Stimulated activated CD4-positive, alpha-beta T cell treated with anti-CD3 and anti-CD28 coated beads, Interleukin-2, amount 100 ng/mL, for 4 hours (primary cell): ENCODE measurements around the gene VCAN.

Experiments
- DNase-seq: peaks from one replicate; pipeline ENCODE4 v3.0.0-alpha.2; 2020; ENCODE audit warnings: low read depth

The VCAN gene

DNA sequence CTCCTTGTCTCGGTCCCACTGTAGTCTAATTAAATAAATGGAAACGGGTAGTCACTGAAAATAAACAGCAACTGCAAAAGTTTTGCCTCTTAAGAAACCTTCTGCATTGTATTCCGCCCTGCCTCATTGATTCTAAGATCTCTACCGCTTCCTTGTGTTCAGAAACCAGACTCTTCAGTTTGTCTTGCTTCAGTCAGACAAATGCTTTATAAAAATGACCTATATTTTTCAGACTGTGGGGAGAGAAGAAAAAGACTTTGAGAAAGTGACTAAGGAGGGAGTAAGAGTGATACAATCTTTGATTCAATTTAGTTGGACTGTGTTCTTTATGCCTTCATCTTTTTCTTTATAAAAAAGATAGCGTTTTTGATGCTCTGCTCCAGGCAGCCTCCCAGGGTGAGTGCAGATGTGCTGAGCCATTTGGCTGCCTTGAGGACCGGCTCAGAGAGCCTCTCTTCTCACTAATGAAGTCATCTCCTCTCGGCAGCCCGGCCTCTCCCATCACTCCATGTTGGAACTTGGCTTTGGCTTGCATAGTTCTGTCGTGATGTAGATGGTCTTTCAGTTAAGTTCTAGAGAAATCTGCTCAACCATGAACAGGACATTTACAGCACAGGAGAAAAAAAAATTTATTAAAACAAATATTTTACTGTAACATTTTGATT, 4.0 kb upstream of the VCAN start:
- no peak for DNase-seq

DNA sequence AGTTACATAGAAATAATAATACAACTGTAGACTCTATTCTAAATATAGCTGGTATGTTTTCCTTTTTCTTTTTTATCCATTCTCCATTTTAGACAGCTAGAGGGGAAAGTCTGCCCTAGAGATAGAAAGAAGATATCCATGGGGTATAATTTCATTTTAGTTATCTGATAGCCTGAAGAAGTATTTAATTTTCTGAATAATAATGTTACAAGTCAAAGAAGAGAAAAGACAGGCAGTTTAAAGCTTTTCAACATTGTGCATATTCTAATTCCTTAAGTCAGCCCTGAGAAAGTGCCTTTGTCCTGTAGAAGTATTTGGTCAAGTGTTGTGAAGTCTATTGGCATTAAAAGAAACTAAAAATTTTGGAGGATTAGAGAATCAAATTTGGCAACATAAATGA, 2.5 kb upstream of the VCAN start:
- DNase-seq, result no peak

DNA sequence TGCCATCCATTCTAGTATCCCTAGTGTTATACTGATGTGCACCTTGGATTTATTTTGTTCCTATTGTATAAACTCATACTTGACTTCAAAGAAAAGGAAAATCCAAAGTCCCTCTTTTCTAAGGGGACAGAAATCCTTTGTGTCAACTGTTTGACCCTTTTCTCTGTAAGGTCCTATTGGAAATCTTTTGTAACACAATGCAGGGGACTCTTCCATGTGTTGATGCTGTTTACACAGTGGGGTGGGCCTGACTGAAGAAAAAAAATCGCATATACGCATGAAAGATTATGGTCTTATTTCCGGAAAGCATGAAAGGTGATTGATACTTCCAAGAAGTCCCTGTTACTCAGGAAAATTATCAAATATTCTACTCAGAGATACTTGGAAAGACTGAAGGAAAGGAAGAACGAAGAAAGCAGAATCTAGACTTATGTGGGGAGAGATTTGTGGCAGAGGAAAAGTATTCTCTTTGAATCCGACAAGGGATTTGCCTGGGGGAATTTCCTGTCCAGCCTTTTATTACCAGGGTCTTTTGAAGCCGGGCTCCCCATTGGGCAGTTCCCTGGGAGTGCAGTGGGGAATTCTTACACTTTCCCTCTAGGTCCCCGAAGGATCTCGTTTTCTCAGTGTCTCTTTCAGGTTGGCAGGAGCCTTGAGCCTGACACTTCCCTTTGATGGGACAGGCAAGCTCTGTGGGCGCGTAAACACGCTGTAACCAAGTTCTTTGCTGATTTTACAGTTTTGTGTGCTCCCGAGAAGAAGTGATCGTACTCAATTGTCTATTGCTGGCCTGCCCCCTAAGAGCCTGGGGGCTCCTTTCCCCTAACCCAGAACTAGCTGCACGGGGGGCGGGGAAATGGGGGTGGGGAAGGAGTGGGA, 779 bp upstream of the VCAN start:
- no peak for DNase-seq

DNA sequence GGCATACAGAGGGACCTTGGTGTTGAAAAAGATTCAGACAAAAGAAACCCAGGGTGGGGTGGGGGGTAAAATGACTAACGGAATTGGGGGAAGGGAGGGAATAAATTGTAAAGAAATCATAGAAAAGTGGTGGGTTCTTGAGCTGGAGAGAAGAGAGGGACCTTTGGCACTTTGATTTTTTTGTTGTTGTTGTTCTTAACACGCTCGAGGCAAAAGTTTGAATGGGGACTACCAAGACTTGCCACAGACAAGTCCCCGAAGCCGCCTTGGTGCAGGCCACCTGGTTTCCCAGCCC, 616 bp downstream of the VCAN start:
- no peak for DNase-seq

DNA sequence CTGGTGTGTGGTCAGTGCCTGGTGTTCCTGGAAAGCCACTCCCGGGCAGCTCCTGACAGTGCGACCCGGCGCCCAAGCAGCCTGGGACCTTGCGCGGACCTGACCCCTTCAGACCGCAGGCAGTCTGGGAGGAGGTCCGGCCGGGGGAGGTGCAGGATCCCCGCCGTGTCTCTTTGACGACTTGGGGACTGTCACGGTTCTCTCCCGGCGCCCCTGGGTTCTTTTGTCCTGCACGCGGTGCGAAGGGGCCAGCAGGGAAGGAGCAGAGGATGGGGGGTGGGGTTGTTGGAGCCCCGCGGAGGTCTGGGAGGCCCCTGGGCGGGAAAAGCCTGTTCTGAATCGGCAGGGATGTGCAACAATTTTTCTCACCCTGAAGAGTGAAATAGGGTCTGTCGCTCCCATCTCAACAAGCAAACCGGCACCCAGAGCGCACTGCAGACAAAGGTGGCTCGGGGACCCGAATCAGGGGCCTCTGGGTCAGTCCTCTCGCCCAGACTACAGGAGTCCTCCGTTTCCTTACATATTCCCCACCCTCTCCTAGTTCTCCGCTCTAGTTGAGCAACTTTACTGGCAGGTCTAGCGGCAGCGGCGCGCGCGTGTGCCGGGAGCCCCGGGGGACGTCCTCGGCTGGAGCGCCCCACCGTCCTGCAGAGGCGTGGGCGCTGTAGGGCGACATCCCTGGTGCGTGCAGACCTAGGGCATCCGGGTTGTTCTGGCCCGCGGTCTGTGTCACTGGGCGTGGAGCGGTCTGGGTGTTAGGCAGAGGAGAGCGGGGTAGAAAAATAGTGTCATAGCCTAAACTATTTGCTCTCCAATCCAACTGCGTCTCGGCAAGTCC, 1.2 kb downstream of the VCAN start:
- no peak for DNase-seq

DNA sequence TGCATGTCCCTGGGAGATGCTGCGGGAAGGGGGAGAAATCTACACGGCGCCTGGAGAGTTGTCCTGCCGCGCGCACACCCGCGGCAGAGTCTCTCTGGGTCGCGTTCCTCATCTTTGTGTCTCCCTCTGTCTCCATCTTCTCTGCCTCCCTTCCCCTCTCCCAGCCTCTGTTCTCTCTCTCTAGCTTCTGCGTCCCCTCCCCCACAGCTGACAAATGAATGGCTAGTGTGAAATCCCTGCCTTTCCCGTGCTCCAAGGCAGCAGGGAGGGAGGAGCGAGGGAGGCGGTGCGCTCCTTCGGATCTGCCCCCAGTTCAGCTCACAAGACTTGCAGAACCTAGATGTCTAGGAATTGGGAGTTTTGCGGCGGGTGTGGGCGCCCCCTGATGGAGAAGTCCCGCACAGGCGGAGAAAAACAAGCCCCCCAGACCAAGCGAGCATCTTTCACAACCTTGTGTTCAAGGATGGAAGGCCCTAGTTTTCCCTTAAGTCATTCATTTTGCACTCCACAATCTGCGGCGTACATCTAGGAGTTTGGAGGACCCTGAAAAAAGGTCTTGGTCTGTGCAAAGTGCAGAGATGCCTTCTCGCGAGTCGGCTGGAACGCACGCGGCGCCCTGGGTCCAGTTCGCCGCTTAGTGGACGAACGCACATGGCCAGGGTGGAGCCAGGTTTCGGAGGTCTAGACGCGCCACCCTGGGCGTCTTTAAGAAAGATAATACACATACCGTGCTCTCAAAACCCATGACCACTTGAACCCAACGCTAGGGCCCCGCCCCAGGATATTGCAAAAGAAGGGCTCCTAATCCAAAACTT, 2.0 kb downstream of the VCAN start:
- peak; percentile 13 for DNase-seq

DNA sequence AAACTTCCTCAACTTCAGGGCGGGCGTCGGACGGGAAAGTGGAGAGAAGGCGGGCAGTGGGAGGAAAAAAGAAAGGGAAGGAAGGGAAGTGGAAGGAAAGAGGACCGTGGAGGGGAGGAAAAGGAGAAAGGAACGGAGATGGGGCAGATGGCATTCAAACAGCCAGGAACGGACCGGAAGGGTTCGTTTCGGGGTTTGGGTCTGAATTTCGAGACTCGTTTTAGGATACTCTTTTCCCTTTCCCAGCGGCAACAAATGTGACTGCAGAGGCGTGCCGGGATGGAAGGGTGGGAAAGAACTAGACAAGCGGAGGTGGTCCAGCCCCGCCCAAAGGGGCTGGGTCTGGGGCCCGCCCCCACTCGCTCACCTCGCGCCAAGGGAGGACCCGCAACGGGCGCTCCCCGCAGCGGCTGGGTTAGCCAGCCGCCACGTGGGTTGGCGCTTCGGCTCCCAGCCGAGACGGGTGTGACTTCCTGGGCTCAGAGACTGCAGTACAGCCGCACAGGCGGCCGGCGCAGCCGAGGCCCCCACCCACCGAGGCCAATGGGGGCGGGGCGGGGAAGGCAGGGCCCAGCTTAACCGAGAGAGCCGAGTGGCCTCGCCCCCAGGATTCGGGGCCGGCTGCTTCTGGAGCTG, 2.7 kb downstream of the VCAN start:
- no peak for DNase-seq

DNA sequence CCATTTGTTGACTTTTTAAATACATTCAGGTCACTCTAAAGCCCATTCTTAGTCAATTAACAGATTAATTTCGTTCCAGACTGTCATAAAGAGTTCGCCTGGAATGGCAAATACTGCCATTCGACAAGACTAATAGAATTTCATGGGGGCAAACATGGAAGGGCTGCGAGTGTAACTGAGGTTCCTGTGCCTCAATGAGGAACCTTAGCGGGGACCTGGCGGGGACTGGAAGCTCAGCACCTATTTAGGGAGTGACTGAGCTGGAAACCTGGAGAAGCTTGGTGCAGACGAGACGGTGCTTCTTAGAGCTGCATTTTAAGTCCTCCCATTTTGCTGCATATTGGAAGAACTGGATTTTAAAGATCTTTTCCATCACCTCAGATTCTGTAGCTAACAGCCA, 3.4 kb downstream of the VCAN start:
- no peak for DNase-seq

DNA sequence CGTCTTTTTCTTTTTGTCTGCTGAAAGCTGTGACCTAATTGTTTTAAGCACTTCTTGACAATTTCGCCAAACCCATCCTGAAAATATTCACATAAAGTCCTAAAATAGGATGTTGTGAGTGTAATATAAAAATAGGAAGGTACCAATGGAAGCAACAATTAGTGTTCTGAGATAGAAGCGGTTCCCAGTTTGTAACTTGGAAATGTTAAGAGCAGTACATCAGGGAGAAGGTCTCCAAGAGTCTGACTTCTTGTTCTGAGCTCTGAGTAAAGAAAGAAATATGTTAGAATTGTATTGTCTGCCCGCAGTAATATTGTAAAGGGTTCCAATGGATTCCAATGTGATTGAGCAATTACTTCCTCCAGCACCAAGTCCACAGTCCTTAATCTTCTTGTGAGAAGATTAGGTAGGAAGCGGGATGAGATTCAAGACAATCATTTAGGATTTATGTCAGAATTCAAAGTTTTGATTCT, 3.9 kb downstream of the VCAN start:
- no peak for DNase-seq

DNA sequence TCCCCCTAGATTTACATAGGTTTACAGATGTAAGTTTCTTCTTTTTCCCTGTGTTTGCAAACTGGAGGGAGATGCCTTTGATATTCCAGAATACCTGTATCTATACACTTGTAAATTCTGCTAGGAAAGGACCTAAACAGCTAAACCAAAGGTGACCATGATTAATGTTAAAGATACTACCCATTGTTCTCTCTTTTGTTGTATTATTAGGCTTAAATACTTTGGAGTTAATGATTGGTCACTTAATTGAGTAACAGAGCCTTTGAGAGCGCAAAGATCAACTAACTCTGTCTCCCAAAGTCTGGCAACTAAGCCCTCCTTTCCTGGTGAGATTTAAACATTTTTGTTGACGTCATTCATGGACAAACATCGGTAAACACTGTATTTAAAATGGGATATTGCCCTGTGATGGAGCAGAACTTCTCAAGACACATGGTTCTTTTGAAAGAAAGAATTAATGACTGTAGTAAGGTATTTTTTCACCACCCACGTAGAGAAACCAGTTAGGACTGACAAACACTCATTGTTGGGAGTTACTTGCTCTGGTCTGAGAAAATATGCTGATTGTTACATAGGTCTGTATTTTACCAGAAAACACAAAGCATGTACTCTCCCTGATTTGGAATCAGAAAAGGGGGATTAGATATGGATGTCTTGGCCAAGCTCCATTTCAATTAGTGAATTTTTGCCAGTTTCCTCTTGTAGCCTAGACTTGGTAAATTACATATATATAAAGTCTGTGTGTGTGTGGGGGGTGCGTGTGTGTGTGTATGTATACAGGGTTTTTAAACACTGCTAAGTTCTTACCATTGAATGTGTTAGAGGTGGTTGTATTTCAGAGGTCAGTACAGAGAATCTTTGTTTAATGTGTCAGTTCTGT, 4.6 kb downstream of the VCAN start:
- DNase-seq, result no peak

DNA sequence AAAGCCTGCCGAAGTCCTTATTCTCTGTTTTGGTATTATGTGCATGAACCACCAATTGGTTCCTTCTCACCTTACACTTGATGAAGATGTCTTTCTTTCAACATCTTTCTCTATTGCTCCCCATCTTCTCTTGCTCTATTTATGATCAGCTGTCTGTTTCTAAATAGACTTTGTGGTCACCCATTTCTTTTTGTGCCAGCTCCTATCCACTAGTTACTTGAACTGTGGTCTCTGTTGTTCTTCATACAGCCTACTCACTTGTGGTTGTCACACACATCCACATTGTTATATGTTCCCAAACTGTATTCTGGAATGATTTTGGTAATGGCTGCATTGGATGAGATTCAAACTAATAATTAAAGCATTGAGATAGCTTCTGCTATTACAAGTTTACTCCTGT, 11.4 kb downstream of the VCAN start:
- no peak for DNase-seq

DNA sequence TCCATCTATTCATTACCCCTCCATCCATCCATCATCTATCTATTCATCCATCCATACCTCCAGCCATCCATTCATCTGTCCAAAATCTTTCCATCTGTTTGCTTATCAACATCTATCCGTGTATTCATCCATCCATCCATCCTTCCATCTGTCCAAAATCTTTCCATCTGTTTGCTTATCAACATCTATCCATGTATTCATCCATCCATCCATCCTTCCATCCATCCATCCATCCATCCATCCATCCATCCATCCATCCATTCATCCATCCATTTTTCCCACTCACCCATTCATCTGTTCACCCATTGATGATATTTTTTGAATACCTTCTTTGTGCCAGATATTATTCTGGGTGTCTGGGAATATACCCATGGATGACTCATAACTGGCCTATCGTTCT, 12.8 kb downstream of the VCAN start:
- DNase-seq, result no peak

DNA sequence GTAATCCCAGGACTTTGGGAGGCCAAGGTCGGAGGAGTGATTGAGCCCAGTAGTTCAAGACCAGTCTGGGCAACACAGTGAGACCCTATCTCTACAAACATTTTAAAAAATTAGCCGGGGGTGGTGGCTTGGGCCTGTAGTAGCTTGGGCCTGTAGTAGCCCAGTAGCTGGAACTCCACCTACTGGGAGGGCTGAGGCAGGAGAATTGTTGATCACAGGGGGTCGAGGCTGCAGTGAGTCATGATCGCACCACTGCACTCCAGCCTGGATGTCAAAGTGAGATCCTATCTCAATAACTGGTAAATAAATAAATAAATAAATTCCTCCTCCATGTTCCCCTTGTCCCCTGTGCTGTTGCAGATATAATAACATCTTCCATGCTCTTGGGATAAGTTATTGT, 14.3 kb downstream of the VCAN start:
- DNase-seq, result no peak

DNA sequence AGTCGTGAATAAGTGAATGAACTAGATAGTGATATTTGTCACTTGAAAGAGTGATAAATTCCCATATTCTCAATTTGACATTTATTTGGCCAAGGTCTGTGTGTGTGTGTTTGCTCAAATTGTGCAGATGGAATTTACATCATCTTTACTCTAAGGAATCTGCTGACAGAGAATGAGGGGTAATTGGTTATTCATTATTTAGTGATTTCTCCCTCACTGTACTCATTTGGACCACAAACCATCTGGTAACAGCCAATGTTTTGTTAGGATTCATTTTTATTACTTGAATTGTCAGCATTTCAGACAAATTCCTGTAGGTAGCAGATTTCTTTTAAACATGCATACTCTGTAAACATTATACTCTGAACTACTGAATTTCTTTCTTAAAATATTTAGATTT, 15.6 kb downstream of the VCAN start:
- DNase-seq, result no peak

DNA sequence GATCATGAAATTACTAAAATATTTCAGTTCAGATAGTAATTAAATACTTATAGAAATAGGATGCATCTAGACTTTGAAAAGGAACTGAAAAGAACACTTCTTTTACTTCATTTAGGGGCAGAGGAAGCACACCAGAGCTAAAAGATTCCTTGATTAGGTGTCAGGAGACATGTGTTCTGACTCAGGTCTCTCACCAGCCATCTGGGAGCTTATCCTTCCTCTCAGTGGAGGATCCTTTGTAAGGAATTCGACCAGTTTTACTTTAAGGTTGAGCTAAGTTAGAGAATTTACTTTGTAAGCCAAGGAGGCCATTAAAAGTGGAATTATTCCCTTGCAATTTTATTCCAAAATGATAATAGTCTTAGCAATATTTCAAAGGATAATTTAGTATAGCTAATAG, 16.7 kb downstream of the VCAN start:
- DNase-seq, result no peak

DNA sequence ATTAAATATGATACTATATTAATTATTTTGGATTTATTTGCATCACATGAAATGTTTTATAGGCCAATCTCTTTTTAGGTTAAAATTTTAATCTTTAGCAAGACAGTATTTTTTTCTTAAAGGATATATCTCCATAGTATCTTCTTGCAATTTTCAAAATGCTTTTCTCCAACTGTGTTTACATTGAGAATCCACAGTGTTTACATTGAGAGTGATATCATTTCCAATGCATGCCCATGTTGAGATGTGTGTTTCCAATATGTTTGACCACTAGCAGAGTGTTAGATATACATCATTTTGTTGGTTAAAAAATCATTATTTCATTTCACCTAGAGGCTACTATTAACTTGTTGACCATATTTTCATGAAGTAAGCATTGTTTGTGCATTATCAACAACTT, 17.3 kb downstream of the VCAN start:
- no peak for DNase-seq

DNA sequence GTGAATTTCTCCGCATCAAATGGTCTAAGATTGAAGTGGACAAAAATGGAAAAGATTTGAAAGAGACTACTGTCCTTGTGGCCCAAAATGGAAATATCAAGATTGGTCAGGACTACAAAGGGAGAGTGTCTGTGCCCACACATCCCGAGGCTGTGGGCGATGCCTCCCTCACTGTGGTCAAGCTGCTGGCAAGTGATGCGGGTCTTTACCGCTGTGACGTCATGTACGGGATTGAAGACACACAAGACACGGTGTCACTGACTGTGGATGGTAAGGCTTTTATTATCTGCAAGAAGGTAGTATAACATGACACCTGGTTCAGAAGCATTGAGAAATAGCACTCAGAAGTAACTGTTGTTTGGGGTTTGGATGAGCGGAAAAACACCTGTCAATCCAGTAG, 18.7 kb downstream of the VCAN start:
- DNase-seq, result no peak

DNA sequence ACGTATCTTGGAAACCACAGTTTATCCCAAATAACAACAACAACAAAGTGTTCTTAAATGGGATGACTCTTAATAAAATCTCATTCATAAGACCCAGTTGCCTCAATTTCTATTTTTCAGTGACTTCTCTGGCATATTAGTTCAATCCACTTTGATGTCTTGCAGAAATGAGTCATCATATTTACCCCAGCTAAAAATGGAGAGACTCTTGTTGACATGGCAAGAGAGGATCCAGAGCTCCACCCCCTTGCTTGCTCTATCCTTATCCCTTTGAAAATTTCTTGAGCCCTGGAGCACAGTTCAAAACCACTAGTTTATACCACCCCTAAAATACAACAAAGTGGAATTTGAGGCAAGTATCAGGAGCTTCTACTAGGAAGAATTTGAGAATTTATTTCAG, 20.8 kb downstream of the VCAN start:
- DNase-seq, result no peak

DNA sequence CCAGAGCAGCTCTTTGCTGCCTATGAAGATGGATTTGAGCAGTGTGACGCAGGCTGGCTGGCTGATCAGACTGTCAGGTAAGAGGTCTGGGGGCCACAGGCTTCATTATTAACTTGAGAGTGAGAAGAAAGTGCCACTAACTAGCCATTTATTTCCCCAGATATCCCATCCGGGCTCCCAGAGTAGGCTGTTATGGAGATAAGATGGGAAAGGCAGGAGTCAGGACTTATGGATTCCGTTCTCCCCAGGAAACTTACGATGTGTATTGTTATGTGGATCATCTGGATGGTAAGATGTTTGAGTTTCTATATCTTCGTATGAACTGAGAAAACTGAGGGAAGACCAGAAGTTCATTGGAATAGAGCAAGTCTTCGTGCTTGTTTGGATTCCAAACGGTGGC, 22.1 kb downstream of the VCAN start:
- DNase-seq, result no peak

DNA sequence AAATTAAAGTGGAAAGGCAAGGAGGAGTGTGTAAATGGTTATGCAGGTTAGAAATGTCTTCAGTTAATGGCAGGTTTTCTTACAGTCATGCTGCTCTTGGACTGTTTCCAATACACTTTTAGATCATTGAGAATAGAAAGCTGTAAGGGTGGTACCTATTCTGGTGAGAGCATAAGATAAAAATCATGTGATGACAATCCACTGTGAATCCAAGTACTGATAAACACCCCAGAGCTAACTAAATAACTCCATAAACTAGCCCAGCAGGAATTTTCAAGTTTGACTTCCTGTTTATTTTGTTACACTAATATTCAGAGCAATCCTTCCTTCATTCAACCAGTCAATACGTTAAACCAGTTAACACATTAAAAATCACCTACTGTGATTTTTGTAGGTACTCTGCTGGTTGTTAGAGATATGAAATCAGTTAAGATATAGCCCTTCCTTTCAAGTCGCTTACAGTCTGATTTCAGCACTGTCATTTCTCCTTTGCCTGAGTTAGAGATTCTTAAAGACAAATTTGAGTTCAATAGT, 22.6 kb downstream of the VCAN start:
- no peak for DNase-seq
